ENCODE measurements around the gene TCP11L1. TPM values are rescaled to one million over a fixed set of nuclear protein-coding genes. Genes with fewer than 3 reads are reported as not detected.
A peak's percentile ranks its signal among the peaks of the same experiment; 100 is the strongest.

The TCP11L1 gene, protein sequence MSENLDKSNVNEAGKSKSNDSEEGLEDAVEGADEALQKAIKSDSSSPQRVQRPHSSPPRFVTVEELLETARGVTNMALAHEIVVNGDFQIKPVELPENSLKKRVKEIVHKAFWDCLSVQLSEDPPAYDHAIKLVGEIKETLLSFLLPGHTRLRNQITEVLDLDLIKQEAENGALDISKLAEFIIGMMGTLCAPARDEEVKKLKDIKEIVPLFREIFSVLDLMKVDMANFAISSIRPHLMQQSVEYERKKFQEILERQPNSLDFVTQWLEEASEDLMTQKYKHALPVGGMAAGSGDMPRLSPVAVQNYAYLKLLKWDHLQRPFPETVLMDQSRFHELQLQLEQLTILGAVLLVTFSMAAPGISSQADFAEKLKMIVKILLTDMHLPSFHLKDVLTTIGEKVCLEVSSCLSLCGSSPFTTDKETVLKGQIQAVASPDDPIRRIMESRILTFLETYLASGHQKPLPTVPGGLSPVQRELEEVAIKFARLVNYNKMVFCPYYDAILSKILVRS
- 19.9 and 20.2 TPM in 2 replicates for total RNA-seq
- long read RNA-seq, transcript TCP11L1-201 (10 exons, 2,817 nt) = major isoform, 7 of 22 reads
- long read RNA-seq, partial matches to known transcripts = 3 of 22 reads
- long read RNA-seq, other reads (novel, unspliced or antisense) = 9 of 22 reads

DNA sequence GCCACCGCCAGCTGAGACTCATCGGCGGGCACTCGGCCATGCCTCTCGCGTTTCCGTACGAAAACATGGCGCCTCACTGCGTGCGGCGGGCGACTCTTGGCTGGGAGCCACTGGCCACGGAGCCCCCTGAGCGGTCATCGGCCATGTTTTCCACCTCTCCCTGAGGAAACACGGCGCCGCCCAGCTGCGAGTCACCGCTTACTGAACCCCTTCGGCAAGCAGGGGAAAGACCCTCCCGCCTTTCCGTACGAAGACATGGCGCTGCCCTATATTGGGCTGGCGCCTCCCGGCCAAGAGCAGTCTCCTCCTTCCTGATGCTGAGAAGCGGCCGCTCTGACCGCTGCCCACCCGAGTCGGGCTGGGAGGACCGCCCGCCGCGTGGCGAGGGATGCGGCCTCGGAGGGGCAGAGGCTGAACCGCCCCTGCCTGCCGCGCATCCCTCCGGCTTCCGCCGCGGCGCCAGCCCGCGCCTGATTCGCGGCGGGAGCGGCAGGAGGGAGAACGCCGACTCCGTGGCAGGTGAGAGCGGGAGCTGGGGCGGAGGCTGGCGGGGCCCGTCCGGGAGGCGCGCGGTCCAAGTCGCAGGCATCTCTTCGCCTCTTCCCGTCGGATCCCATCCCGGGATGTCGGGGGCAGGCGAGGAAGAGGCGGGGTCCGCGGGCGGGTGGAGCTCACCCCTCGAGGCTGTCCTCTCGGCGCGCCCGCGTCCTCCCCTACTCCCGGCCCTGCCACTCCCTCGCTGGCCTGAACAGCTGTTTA is at the start of gene TCP11L1:
Gene TCP11L1 (plus strand): TSS at position 299 of the 759 bp plus-strand sequence. CDS start 4,202 bp downstream, outside the sequence.
- H3K9me3 Mint-ChIP-seq (ENCODE audit: low read depth) = no peaks in the 10 kb centered on the region
- peaks cover 15% of the 10 kb centered on the region for H3K4me1 Mint-ChIP-seq (ENCODE audit: low read depth)

DNA sequence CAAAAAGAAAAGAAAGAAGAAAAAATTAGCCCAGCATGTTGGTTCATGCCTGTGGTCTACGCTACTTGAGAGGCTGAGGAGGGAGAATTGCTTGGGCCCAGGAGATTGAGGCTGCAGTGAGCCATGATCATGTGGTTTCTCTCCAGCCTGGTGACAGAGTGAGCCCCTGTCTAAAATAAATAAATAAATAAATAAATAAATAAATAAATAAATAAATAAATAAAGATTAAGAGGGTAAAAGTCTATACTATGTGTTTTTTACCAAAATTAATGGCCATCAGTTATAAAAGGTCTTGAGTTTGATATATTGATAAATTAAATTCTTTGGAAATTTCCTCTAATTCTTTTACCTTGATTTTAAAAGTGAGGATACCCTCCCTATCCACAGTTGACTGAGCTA is 48.9 kb upstream of the TCP11L1 start:
- DNase-seq (ENCODE audit: low spot score, unreplicated experiment) = no peak
- Mint-ChIP-seq H3K27ac (no peak overlapping the region), H3K27me3 (no peaks in the 10 kb centered on the region), H3K36me3 (ENCODE audit: insufficient read depth) (no peaks in the 10 kb centered on the region), H3K4me1 (ENCODE audit: low read depth) (no peaks in the 10 kb centered on the region), H3K9me3 (ENCODE audit: low read depth) (peaks cover 24% of the 10 kb centered on the region), H3K4me3 (ENCODE audit: low read depth) (no peak overlapping the region)
- TF ChIP-seq, protein P1, sequence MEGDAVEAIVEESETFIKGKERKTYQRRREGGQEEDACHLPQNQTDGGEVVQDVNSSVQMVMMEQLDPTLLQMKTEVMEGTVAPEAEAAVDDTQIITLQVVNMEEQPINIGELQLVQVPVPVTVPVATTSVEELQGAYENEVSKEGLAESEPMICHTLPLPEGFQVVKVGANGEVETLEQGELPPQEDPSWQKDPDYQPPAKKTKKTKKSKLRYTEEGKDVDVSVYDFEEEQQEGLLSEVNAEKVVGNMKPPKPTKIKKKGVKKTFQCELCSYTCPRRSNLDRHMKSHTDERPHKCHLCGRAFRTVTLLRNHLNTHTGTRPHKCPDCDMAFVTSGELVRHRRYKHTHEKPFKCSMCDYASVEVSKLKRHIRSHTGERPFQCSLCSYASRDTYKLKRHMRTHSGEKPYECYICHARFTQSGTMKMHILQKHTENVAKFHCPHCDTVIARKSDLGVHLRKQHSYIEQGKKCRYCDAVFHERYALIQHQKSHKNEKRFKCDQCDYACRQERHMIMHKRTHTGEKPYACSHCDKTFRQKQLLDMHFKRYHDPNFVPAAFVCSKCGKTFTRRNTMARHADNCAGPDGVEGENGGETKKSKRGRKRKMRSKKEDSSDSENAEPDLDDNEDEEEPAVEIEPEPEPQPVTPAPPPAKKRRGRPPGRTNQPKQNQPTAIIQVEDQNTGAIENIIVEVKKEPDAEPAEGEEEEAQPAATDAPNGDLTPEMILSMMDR (IDR thresholded peaks at IDR 0.05; ENCODE audit: unreplicated experiment) = no peak

More for the DNA sequence above, at the start of gene TCP11L1:
- H3K4me3 Mint-ChIP-seq (ENCODE audit: low read depth) = peak within 1 kb of the TSS; percentile 91
- peak within 1 kb of the TSS; percentile 98 for H3K27ac Mint-ChIP-seq
- DNase-seq (ENCODE audit: low spot score, unreplicated experiment) = peak; percentile 76
- H3K27me3 Mint-ChIP-seq = no peaks in the 10 kb centered on the region
- no peaks in the 10 kb centered on the region for H3K36me3 Mint-ChIP-seq (ENCODE audit: insufficient read depth)
- TF ChIP-seq, protein P1 (IDR thresholded peaks at IDR 0.05; ENCODE audit: unreplicated experiment) = no peak

DNA sequence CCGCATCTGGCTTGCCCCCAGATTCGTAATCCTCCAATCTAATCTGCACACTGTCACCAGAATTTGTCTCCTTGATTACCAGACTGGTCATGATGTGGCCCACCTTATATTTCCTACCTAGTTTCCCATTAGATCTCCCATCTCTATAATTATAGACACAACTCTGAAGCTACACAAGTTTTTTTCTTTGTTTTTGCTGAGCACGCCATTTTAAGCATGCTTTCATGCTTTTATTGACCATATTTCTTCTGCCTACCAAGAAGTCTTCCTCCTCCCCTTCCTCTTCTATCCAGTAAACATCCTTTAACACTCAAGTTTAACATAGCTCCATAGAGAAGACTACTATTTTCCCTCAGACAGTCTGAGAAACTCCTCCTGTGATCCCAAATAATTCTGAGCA is 47.9 kb upstream of the TCP11L1 start:
- Mint-ChIP-seq H3K27ac (no peak overlapping the region), H3K4me1 (ENCODE audit: low read depth) (no peaks in the 10 kb centered on the region), H3K9me3 (ENCODE audit: low read depth) (peaks cover 27% of the 10 kb centered on the region), H3K36me3 (ENCODE audit: insufficient read depth) (no peaks in the 10 kb centered on the region), H3K4me3 (ENCODE audit: low read depth) (no peak overlapping the region), H3K27me3 (no peaks in the 10 kb centered on the region)
- DNase-seq (ENCODE audit: low spot score, unreplicated experiment) = no peak
- TF ChIP-seq, protein P1 (IDR thresholded peaks at IDR 0.05; ENCODE audit: unreplicated experiment) = no peak

DNA sequence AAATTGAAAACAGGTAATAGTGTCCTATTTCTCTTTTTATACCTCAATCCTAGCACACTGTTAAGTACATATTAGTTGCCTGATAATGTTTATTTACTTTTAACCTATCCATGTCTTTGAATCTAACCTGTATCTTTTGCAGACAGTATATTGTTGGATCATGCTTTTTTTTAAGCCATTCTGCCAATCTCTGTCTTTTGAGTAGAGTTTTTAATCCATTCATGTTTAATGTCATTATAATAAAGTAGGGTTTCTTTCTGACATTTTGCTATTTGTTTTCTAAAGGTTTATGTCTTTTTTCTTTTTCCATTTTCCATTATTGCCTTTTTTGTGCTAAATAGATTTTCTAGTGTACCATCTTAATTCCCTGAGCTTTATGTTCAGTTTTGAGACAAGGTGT is 47.5 kb upstream of the TCP11L1 start:
- Mint-ChIP-seq H3K9me3 (ENCODE audit: low read depth) (peaks cover 27% of the 10 kb centered on the region), H3K4me3 (ENCODE audit: low read depth) (no peak overlapping the region), H3K27me3 (no peaks in the 10 kb centered on the region), H3K36me3 (ENCODE audit: insufficient read depth) (no peaks in the 10 kb centered on the region), H3K4me1 (ENCODE audit: low read depth) (no peaks in the 10 kb centered on the region), H3K27ac (no peak overlapping the region)
- no peak for DNase-seq (ENCODE audit: low spot score, unreplicated experiment)
- TF ChIP-seq, protein P1 (IDR thresholded peaks at IDR 0.05; ENCODE audit: unreplicated experiment) = no peak

DNA sequence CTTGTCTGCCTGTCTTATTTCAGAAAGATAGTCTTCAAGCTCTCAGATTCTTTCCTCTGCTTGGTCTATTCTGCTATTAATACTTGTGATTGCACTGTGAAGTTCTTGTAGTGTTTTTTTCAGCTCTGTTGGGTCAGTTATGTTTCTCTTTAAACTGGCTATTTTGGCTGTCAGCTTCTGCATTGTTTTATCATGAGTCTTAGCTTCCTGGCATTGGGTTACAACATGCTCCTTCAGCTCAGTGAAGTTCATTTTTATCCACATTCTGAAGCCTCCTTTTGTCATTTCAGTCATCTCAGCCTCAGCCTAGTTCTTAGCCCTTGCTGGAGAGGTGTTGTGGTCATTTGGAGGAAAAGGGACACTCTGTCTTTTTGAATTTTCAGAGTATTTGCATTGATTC is 39.2 kb upstream of the TCP11L1 start:
- Mint-ChIP-seq H3K27ac (no peak overlapping the region), H3K9me3 (ENCODE audit: low read depth) (peaks cover 13% of the 10 kb centered on the region), H3K36me3 (ENCODE audit: insufficient read depth) (peaks cover 2% of the 10 kb centered on the region), H3K27me3 (peaks cover 5% of the 10 kb centered on the region), H3K4me3 (ENCODE audit: low read depth) (no peak overlapping the region), H3K4me1 (ENCODE audit: low read depth) (peaks cover 15% of the 10 kb centered on the region)
- DNase-seq (ENCODE audit: low spot score, unreplicated experiment) = no peak
- TF ChIP-seq, protein P1 (IDR thresholded peaks at IDR 0.05; ENCODE audit: unreplicated experiment) = no peak

Measured in progenitor cell of endocrine pancreas (in vitro differentiated cells).